ENCODE measurements around the gene LRMDA.

The LRMDA gene

DNA sequence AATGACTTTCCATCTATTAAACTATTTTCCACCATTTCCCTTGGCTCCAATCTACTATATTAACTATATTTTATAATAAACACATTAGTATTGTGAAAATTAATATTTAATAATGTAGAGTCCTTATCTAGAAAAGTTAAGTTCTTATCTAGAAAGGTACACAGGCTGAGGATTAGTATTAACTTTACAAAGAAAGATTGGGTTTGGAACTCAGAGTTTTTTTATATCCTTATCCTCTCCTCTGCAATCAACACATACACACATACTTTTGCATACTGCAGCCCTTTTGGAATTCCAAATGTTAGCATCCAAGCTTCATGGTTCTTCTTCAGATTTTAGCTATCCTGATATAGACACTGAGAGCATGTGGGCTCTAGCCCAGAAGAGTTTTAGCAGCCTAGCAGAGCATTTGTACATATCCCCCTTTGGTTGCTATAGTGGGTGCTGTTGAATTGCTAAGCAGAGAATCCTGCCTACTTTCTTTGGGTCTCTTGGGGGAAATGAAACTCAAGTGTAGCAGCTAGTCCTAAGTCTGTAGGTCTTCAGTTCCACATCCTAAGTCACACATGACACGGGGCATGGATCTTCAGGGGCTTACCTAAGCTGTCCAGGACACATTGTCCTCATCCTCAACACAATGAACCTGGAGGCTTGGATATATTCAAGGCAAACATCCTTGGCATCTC is 874.6 kb downstream of the LRMDA start:
- DNase-seq (ENCODE audit: low spot score): no peak

DNA sequence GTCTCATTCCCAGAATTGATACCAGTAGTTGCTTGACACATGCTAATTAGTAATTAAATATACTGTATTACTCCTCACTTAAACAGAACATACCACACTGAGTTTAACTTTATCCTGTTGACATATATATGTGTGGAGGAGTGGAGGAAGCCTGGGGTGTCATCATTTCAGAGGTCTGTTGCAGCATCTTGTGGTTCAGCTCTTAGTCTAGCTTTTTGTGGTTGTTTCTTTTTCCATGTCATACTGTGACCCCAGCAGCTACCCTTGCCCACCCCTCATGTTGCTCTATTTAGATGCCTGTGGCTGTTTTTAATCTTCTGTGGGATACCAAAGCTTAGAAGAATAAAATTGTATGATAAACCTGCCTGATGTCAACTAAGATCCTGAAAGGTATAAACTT is 875.4 kb downstream of the LRMDA start:
- peak; percentile 33 for DNase-seq (ENCODE audit: low spot score)

DNA sequence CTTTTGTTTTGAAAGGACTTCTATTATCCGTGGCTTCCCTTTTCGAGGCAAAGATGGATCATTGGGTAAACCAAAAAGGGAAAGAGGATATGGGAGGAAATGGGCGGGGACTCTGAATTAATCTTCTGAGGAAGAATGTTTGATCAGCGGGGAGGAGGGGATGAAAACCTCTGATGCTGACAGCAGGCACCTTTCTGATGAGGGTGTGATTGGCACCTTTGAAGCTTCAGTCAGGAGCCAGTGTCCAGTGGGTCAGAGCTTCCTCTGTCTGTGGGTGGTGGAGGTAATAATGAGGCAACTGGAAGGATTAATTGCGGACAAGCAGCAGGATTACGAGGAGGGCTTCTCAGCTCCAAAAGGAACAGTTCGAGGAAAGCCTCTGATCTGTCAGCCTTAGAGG is 877.6 kb downstream of the LRMDA start:
- DNase-seq (ENCODE audit: low spot score): no peak

DNA sequence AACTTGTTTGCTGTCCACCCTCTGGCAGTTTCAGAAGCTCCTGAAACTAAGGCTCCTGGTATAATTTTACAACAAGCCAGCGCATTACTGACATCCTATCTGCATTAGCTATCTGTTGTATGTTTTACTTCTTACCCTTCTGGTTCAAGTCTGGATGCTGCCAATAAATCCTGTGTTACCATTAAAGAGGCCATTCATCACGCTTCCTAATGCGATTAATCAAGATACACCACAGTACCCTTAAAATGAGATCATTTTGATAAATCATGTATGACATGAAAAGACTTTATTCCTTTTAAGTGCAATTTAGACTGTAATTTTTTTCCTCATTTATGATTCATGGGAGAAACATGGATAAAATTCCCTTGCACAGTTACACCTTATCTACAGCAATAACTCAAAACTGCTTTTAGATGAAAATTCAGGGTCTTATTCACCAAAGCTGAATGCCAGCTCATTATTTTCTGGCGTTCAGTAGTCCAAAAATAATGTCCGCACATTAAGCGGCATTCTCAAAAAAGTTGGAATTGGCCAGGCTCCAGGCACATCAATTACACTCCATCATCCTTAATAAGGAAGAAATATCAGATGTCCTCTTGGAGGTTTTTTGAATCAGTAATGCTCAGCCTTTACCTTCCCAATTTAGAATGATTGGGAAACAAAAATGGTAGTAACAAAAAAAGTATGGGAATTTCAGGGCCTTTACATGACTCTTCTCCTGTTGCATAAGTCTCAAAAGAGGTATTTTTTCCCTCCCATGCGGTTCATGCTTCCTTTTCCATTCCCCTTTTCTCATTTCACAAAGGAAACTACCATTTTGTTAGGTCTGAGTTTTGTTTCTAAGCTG is 878.5 kb downstream of the LRMDA start:
- peak; percentile 27 for DNase-seq (ENCODE audit: low spot score)

DNA sequence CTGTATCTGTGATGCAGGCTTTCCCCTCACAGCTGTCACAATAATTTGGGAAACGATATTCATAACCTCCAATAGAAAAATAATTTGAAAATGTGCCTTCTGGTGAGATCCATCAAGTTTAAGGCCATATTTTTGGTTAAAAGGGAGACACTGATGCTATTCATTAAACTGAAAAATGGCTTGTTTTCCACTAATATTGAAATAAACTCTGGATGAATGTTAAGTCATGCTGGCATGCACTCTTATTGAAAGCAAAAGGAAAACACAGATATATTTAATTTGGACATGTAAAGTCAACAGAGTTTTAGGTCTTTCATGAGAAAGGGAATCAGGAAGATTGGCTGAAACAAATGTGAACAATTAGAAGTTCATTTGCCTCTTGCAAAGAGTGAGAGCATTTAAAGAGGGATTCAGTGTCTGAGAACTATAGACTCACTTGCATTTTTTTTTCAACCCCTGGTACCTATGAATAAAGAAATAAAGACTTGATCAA is 879.2 kb downstream of the LRMDA start:
- DNase-seq (ENCODE audit: low spot score): no peak

DNA sequence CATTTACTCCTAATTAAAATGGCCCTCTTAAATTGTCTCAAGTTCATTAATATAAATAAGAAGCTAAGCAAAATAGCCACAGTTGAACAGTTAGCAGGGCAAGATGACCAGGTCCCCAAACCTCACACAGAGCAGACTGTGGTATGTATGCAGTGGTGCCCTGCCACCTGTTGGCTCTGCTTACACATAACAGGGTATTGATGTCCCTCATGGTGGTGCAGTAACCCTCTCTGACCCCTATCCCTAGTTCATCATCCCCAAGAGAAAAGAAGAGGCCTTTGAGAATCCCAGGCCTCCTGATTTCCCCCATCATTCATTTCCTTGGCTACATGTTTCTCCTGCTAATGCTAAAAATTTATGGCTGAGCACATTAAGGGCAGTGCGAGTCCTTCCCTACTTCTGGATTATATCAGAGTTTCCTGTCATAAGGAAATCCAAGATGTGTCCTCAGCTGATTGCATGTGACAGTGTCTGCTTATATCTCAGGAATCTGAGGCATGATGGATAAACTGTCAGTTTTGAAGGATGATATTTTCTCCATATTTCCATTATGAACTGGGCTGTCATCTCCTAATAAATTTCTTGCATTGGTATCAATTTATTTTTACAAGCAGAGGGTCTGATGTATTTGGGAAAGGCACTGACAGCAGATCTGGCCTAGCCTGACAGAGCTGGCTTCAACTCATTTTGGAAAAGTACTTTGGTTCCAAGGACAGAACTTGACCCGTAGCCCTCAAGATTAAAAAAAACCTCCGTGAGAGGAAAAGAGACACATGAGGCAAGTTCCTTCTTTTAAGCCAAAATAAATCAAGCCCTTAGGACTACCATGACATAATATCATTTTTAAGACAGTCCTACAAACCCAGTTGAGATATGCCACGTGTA is 880.6 kb downstream of the LRMDA start:
- DNase-seq (ENCODE audit: low spot score): peak; percentile 38

DNA sequence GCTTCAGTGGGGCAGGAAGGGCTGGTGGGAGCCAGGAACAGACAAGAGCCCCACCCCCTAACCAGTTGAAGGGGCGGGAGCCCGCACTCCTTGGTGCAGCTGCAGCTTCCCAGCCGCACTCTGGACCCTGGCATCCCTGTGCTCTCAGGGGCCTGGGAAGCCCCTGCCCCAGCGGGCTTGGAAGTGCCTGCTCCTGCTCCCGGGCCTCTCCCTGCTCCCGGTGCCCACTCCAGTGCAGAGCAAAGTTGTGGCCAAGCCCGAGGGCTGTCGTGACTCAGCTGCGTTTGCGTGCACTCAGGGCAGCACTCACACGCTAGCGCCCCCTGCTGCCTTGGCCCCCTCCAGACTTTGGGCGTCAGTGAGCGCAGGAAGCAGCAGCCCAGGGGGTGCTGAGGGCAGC is 883.8 kb downstream of the LRMDA start:
- DNase-seq (ENCODE audit: low spot score): no peak

DNA sequence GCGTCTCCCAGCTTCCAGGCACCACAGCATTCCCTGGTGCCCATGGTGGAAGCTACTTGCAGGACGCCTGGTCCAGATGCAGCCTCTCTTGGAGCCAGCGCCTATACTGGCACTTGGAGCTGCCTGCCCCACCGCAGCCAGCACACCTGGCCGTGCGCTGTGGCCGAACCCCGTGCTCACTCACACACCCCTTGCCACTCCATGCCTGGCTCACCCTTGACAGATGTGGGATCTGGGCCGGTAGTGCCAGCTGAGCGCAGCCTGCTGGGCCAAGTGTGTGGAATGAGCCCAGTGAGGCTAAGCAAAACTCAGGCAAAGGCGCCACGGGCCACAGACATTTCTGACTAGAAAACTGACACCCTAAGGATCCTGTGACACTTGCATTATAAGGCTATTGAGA is 884.8 kb downstream of the LRMDA start:
- DNase-seq (ENCODE audit: low spot score): no peak

DNA sequence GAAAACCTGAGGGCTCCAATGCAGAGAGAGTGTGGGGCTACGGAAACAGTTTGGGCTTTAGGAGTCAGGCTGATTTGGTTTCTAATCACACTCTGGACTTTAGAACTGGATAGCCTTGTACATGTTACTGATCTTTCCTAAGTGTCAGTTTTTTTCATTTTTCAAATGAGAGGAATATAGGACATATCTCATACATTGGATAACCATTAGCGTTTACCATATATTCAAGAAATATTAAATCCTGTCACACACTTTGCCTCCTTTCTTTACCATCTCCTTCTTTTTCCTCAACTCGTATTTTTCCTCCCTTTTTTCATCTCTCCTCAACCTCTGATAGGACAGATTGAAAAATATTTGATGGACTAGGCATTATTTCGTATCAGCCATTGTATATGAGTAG is 885.7 kb downstream of the LRMDA start:
- DNase-seq (ENCODE audit: low spot score): no peak

DNA sequence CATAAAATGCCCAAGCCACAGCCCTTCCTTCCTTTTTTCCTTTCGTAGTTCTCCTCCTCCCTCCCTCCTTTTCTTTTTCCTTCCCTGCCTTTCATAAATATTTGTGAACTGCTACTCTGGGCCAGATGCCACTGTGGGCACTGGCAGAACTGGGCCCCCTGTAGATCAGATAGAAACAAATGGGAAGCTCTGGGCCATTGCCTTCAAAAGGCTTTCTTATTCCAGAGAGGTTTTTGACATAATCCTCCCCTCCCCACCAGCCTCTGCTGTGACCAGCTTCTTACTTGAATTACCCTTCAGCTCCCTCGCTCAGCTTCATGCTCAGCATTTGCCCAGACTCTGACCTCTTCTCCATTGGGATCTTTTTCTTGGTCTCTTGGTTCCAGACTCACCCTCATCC is 886.8 kb downstream of the LRMDA start:
- DNase-seq (ENCODE audit: low spot score): no peak

DNA sequence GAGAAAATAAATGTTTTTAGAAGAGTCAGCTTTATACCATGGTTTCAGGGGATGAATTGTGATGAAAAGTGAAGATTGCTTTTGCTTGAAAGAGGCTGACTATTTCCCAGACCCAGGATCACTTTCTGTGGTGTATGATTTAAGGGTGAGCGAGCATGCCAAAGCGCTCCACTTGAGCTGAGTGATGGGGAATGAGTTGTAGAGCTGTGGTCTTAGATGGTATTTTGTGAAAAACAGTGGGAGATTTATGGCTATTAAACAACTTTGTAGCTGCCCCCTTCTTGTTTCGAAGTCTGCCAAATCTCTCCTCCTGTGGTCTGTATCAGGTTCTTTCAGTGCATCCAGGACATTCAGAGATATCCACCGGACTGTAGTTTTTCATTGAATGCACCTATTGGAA is 888.2 kb downstream of the LRMDA start:
- DNase-seq (ENCODE audit: low spot score): no peak

DNA sequence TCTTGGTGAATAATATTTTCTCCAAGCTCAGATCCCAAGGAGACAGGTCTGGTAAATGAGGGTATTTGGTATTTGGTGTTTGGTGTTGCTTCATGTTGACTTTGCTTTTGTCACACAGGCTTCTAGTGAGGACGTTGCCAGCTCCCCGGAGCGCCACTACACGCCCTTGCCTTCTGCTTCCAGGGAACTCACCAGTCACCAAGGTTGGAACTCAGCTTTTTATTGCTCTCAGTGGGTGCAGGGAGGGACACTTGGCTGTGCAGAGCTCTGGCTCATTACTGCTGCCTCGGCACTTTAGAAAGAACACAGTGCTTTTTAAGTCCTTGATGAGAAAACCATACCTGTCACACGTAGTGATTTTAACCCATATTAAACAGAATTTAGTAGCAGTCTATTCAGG is 892.9 kb downstream of the LRMDA start:
- peak; percentile 22 for DNase-seq (ENCODE audit: low spot score)

DNA sequence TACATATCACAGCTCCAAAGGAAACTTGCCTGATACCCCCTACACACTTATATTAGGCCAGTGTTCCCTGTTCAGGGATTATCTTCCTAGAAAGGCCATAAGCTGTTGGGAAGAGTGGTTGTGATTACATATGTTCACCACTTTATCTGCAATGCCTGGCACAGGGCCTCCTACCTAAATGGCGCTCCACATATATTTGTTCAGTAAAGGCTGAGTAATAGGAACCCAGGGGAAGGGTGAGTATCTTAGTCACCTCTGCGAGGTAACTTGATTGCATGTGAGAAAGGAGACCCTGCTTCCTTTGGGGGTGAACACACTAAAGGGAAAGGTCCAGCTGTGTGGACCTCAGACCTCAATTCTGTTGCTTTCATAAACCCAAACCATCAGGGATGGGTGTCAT is 896.0 kb downstream of the LRMDA start:
- DNase-seq (ENCODE audit: low spot score): no peak

DNA sequence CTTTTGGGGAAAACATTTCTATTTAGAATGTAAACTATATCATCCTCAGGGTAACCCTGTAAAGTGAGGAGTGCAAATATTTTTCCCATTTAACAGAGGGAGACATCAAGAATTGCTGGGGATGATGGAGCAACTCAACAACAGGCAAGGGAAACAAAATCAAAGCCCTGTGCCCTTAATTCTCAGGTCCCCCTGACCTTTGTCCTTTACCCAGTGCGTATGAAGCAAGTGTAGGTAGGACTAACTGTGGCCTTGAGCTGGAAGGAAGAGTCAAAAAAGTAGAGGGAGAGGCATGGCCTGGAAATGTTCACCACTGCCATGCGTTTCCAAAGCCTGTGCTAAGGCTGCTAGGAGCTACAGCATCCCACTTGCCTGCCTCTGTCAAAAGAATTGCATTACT is 896.9 kb downstream of the LRMDA start:
- DNase-seq (ENCODE audit: low spot score): no peak

DNA sequence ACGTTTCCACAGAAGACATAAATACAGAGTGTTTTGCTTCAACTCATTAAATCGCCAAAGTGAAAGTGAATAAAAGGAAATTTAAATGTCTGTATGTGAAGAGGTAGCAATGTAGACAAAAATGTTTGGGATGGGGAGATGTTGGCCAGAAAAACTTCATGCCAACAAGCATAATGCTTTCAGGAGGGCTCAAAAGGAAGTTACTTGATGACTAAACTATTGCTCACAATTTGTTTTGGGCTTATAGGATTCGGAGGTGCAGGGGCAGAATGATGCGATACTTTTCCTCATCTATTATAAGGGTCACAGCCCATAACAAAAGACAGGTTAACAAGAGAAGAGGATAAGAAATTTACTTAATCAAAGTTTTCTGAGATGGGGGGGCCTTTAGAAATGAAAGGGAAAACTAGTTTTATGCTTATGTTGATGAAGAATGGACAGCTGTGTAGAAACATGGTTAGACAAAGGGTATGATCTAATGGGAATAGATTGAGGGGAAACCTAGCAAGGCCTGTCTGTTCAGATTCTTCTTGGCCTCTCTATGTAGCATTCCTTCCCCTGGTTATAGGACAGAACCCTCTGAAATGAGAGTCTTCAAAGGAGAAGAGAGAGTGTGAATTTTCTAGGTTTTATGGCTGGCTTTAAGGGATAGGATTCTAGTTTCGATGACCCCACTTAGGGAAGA is 898.6 kb downstream of the LRMDA start:
- DNase-seq (ENCODE audit: low spot score): peak; percentile 31

DNA sequence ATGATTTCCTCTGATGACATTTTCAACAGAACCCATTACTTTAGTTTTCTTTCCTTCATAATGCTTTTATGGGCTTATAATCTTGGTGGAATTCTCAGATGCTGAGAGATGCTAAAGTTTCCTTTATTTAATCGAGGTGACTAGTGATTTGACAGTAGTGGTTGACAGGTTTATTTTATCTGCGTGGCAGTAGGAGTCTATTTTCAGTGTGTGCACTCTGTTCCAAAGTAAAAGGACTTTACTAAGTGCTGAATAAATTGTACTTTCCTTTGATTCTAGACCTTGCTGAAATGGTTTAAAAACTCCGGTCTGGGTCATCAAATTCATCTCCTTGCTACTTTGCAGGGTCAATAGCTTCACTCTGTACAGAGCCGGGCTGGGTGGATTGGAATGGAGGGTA is 900.3 kb downstream of the LRMDA start:
- DNase-seq (ENCODE audit: low spot score): no peak

DNA sequence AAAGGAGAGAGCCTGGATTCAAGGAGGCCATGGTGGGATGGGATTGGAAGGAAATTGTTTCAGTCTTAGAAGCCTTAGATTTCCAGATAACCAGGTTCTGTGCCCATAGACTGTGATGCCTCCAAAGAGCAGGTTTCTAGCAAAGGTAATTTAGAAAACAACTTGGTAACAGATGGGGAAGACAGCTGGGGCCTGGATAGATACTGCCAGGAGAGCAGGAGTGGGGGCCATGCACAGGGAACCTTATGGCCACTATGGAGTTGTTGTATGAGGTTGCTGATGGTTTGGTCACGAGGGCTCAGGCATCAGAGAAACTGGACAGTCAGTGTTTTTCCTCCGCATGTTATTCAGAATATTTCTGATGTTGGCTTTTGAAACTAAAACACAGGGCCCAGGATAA is 901.9 kb downstream of the LRMDA start:
- no peak for DNase-seq (ENCODE audit: low spot score)

DNA sequence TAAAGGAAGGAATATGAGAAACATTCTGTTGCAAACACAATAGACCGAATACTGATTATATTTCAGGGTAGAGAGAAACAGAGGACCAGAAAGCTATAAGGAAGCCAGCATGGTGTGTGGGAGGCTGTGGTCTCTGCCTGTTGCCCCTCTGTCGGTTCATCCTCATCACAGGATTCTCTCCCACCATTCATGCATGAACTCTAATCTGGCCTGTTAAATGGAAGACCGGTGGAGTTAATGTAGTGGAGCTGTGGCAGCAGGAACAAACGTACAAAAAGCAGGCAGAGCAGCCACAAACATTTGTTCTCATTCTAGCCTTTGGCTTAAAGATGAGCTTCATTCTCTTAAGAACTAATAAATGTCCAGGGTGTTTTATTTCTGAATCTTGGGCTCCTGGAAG is 902.4 kb downstream of the LRMDA start:
- no peak for DNase-seq (ENCODE audit: low spot score)

DNA sequence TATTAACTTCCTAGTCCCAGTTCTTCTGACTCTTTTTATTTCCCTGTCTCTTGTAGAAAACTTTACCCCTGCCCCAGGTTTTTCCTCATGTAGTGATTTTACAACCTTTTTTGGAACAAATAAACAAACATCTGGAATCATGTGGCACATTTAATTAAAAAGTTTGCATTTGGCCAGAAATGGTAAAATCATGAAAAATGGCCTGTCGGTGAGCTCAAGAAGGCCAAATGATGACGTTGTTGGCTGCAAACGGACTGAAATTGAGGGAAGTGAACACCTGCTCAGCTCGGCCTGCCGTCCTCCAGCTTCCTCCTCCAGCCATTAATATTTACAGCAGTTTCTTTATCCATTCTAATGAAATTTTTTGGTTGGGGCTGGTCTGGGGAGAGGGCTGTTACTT is 902.8 kb downstream of the LRMDA start:
- no peak for DNase-seq (ENCODE audit: low spot score)

DNA sequence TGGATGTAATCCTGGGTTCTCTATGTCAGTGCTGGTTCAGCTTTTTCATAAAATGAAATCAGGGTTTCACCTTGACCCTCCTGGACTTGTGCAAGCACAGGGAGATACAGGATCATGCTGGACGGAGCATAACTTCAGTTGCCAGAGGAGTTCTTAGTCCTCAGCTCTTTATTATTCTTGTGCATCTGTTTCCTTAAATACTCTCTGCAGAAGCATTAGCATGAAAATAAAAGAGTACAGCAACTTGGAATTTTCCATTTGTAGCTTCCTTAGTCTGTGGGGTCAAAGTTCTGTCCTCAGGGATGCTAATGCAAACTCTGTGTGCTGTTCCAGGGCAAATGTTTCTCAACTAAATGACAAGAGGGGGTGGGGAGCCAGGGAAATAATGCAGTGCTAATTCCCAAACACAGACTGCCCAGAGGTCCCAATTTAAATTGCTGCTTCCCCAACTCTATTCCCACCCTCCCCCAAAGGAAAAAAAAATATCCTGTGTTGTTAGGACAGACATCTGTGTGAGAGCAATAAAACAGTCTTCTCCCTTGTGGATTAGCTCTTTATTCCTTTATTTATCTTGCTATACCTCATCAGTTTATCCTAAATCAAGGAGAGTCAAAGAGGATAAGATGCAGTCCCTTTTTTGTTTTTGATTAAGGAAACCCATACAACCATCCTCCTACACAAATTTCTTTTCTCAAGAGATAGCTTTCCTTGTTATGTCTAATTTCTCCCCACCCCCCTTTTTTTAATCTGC is 905.0 kb downstream of the LRMDA start:
- DNase-seq (ENCODE audit: low spot score): no peak

DNA sequence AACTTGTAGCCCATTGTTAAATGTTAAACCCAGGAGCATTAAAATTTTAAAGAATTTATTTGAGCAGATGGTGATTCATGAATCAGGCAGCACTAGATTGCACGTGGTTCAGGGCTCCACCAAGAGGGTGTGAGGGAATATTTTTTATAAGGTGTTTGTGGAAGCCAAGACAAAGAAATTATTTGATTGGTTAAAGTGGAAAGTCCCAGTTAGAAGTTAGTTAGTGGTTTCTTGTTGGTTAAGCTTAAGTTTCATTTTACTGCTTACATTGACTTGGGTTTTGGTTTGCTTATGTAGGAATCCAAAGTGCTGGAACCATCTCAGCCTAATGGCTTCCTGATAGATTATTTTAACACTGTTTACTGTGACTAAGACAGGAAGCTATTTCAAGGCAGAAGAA is 906.2 kb downstream of the LRMDA start:
- DNase-seq (ENCODE audit: low spot score): no peak

All from AG20443 (cell line).